SK-N-SH (cell line): ENCODE results near the gene TP53AIP1. TPM values are rescaled to one million over a fixed set of nuclear protein-coding genes. Genes with fewer than 3 reads are reported as not detected.

ENCODE experiments used
- CTCF ChIA-PET: fragments of 300-600, 350-600 bp; formaldehyde crosslinking; extraction: SDS; loops from one replicate; lab custom pipeline; 2021; lab: Yijun Ruan, JAX
- POLR2A ChIA-PET: fragments of 350-600 bp; sonication (Branson Sonifier 250); formaldehyde crosslinking; extraction: SDS; loops from one replicate; lab custom pipeline; 2020; ENCODE audit warnings: antibody characterized with exemption, inconsistent platforms; lab: Yijun Ruan, JAX
- DNase-seq: peaks from one replicate; pipeline ENCODE4 v3.0.0; 2012
- H2AFZ ChIP-seq: fragments of 200-600 bp; sonication (generic); 2 replicates; pipeline ENCODE4 v1.8.1; 2016; ENCODE audit warnings: antibody characterized with exemption, mild to moderate bottlenecking, low read depth
- H3F3A ChIP-seq: fragments of 200-600 bp; sonication (generic); replicated peaks from 2 replicates; pipeline ENCODE3; 2016; ENCODE audit warnings: antibody characterized with exemption, mild to moderate bottlenecking; ENCODE audit not compliant: insufficient read depth
- H3K27ac ChIP-seq, 2 experiments: fragments of 200-500 bp in 1 of 2; fragments of 200-600 bp in 1 of 2; sonication (Bioruptor generic) in 1 of 2; sonication (generic), shearing (Covaris generic) in 1 of 2; 2 replicates each; pipeline versions ENCODE4 v1.5.1 to v1.6.1; 2014 to 2016; ENCODE audit warnings: low read depth in 2 of 2, inconsistent platforms in 1 of 2, low read length in 1 of 2, mild to moderate bottlenecking in 1 of 2, mixed read lengths in 1 of 2
- H3K27me3 ChIP-seq: fragments of 200-600 bp; sonication (generic), shearing (Covaris generic); 2 replicates; pipeline ENCODE4 v1.6.1; 2016; ENCODE audit warnings: mixed run types; ENCODE audit not compliant: insufficient read depth
- H3K36me3 ChIP-seq, 2 experiments: fragments of 200-500 bp in 1 of 2; fragments of 200-600 bp in 1 of 2; sonication (Bioruptor generic) in 1 of 2; sonication (generic) in 1 of 2; replicated peaks in 1 of 2; 2 replicates each; pipeline versions ENCODE3 to v1.5.1; 2014 to 2016; ENCODE audit warnings: low read length in 1 of 2, mild to moderate bottlenecking in 1 of 2; ENCODE audit not compliant: insufficient read depth in 2 of 2, control insufficient read depth in 1 of 2
- H3K4me1 ChIP-seq, 2 experiments: fragments of 200-500 bp in 1 of 2; fragments of 200-600 bp in 1 of 2; sonication (Bioruptor generic) in 1 of 2; sonication (generic), shearing (Covaris generic) in 1 of 2; 2 replicates each; pipeline versions ENCODE4 v1.5.1 to v1.6.1; 2014 to 2016; ENCODE audit warnings: low read depth in 1 of 2, low read length in 1 of 2, mixed run types in 1 of 2; ENCODE audit not compliant: insufficient read depth in 2 of 2, control insufficient read depth in 1 of 2
- H3K4me2 ChIP-seq: fragments of 200-600 bp; sonication (generic), shearing (Covaris generic); 2 replicates; pipeline ENCODE4 v1.6.1; 2017; ENCODE audit warnings: mixed run types
- H3K4me3 ChIP-seq, 2 experiments: fragments of 200-500 bp in 1 of 2; fragments of 200-600 bp in 1 of 2; sonication (Bioruptor generic) in 1 of 2; sonication (generic), shearing (Covaris generic) in 1 of 2; 2 replicates each; pipeline versions ENCODE4 v1.5.1 to v1.8.1; 2014 to 2016; ENCODE audit warnings: low read depth in 2 of 2, inconsistent platforms in 1 of 2, low read length in 1 of 2, mild to moderate bottlenecking in 1 of 2, mixed read lengths in 1 of 2, moderate library complexity in 1 of 2
- H3K79me2 ChIP-seq: fragments of 200-600 bp; sonication (generic); 2 replicates; pipeline ENCODE4 v1.8.1; 2017; ENCODE audit warnings: mild to moderate bottlenecking; ENCODE audit not compliant: insufficient read depth
- H3K9ac ChIP-seq: fragments of 200-600 bp; sonication (generic); 2 replicates; pipeline ENCODE4 v1.6.1; 2017; ENCODE audit warnings: mixed run types
- H3K9me2 ChIP-seq: fragments of 200-600 bp; sonication (generic); 2 replicates; pipeline ENCODE4 v1.6.1; 2017; ENCODE audit warnings: mixed run types
- H3K9me3 ChIP-seq: fragments of 200-600 bp; sonication (generic); 2 replicates; pipeline ENCODE4 v1.6.1; 2017; ENCODE audit warnings: mixed run types, mild to moderate bottlenecking, moderate library complexity
- H4K20me1 ChIP-seq: fragments of 200-600 bp; sonication (generic); 2 replicates; pipeline ENCODE4 v1.6.1; 2017; ENCODE audit warnings: mild to moderate bottlenecking, mixed run types; ENCODE audit not compliant: insufficient read depth
- CHD2 ChIP-seq: fragments of 150-350 bp; IDR thresholded peaks from 2 replicates; pipeline ENCODE4 v1.6.1; 2018; ENCODE audit warnings: low read length; ENCODE audit not compliant: partially characterized antibody
- FOXJ3 ChIP-seq: sonication (generic); formaldehyde crosslinking; IDR thresholded peaks from 2 replicates; pipeline ENCODE4 v1.5.1; 2020; ENCODE audit warnings: mild to moderate bottlenecking, missing genetic modification reagents
- FOXM1 ChIP-seq: IDR thresholded peaks from 2 replicates; pipeline ENCODE4 v1.4.0; 2012; ENCODE audit warnings: low read depth, mild to moderate bottlenecking
- GATA2 ChIP-seq: sonication (generic); formaldehyde crosslinking; IDR thresholded peaks from 2 replicates; pipeline ENCODE4 v1.5.0; 2020; ENCODE audit warnings: mild to moderate bottlenecking, missing genetic modification reagents
- MEF2A ChIP-seq: IDR thresholded peaks from 2 replicates; pipeline ENCODE4 v1.4.0; 2012; ENCODE audit warnings: low read depth, borderline replicate concordance
- NFIC ChIP-seq: IDR thresholded peaks from 2 replicates; pipeline ENCODE4 v1.4.0; 2012; ENCODE audit warnings: borderline replicate concordance
- NRF1 ChIP-seq: IDR thresholded peaks from 2 replicates; pipeline ENCODE4 v1.6.1; 2012; ENCODE audit warnings: low read depth, mild to moderate bottlenecking, low read length
- RAD21 ChIP-seq: IDR thresholded peaks from 2 replicates; pipeline ENCODE4 v1.6.1; 2012; ENCODE audit warnings: mild to moderate bottlenecking, low read length
- RXRA ChIP-seq: IDR thresholded peaks from 2 replicates; pipeline ENCODE4 v1.4.0; 2012; ENCODE audit warnings: low read depth, mild to moderate bottlenecking, borderline replicate concordance
- SIN3A ChIP-seq: IDR thresholded peaks from 2 replicates; pipeline ENCODE4 v1.6.1; 2012; ENCODE audit warnings: low read depth, mild to moderate bottlenecking, low read length, moderate library complexity, borderline replicate concordance
- SMC3 ChIP-seq: IDR thresholded peaks from 2 replicates; pipeline ENCODE4 v1.6.1; 2012; ENCODE audit warnings: low read depth, low read length, improper control_type of control experiment
- TCF12 ChIP-seq: IDR thresholded peaks from 2 replicates; pipeline ENCODE4 v1.4.0; 2012
- TEAD4 ChIP-seq: IDR thresholded peaks from 2 replicates; pipeline ENCODE4 v1.4.0; 2012; ENCODE audit warnings: mild to moderate bottlenecking, borderline replicate concordance; ENCODE audit not compliant: insufficient read depth
- WGBS: methylation state at CpG from one replicate; pipeline ENCODE4 v1.1.6; 2017; ENCODE audit warnings: low lambda C conversion rate; 5-methylcytosine and 5-hydroxymethylcytosine counted together
- polyA plus RNA-seq, 3 experiments: library from polyadenylated mRNA; depleted of rRNA; stranded (reverse); fragments of >200 nt; gene quantifications; 2 replicates each; pipeline ENCODE4 v1.2.3, GENCODE V29; 2012
- TF ChIP-seq, protein P1 (sequence below): fragments of 200-600 bp; sonication (generic); IDR thresholded peaks from 2 replicates; pipeline ENCODE4 v1.6.1; 2017; ENCODE audit warnings: antibody characterized with exemption, mild to moderate bottlenecking, moderate library complexity
- TF ChIP-seq, protein P2 (sequence below): IDR thresholded peaks from 2 replicates; pipeline ENCODE4 v1.6.1; 2012; ENCODE audit warnings: mild to moderate bottlenecking, low read depth, low read length, moderate library complexity
- TF ChIP-seq, protein P3 (sequence below): IDR thresholded peaks from 2 replicates; pipeline ENCODE4 v1.4.0; 2012; ENCODE audit warnings: low read depth, borderline replicate concordance
- TF ChIP-seq, protein P4 (sequence below): IDR thresholded peaks from 2 replicates; pipeline ENCODE4; 2012

The TP53AIP1 gene
- polyA plus RNA-seq, 1 of the 3 experiments (the other 2 are of a cell fraction) = 0.05 TPM

- Histone ChIP-seq H3K27me3 (no peaks in the 10 kb centered on the region), H3K9me3 (no peaks in the 10 kb centered on the region), H3K9ac (no peak overlapping the region), H3K4me1 (no peaks in the 10 kb centered on the region; a peak in 1 of 4 replicates), H3K9me2 (no peaks in the 10 kb centered on the region), H2AFZ (no peak overlapping the region), H3K36me3 (no peaks in the 10 kb centered on the region), H3K4me2 (no peak overlapping the region), H3K79me2 (no peaks in the 10 kb centered on the region), H3F3A (no peaks in the 10 kb centered on the region), H3K4me3 (no peak overlapping the region; a peak in 1 of 4 replicates), H3K27ac (no peak overlapping the region), H4K20me1 (no peaks in the 10 kb centered on the region)
- POLR2A ChIA-PET = interaction anchor here (0.9 to 1.0 kb wide), 2 partner anchors 66 to 71 kb away, joined by 3 to 4 read pairs; no protein-coding TSS in a partner anchor
- DNase-seq = peak; percentile 78
- TF ChIP-seq CHD2 (no peak), RXRA (no peak), TEAD4 (no peak), NFIC (no peak), FOXM1 (no peak), SMC3 (peak; percentile 96), GATA2 (peak; percentile 38; the same call in 1 of the 2 replicates), RAD21 (peak; percentile 97)
- TF ChIP-seq, protein P1, sequence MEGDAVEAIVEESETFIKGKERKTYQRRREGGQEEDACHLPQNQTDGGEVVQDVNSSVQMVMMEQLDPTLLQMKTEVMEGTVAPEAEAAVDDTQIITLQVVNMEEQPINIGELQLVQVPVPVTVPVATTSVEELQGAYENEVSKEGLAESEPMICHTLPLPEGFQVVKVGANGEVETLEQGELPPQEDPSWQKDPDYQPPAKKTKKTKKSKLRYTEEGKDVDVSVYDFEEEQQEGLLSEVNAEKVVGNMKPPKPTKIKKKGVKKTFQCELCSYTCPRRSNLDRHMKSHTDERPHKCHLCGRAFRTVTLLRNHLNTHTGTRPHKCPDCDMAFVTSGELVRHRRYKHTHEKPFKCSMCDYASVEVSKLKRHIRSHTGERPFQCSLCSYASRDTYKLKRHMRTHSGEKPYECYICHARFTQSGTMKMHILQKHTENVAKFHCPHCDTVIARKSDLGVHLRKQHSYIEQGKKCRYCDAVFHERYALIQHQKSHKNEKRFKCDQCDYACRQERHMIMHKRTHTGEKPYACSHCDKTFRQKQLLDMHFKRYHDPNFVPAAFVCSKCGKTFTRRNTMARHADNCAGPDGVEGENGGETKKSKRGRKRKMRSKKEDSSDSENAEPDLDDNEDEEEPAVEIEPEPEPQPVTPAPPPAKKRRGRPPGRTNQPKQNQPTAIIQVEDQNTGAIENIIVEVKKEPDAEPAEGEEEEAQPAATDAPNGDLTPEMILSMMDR = peak; percentile 81
- CTCF ChIA-PET = interaction anchor here (0.6 to 34.0 kb wide), 47 partner anchors 8 to 950 kb away, joined by 3 to 872 read pairs (median 5); partner anchors contain the start of genes KCNJ5 and TP53AIP1
- 33% methylated on average over 8 of the region's 8 CpGs for WGBS
These were observed 13.9 kb upstream of the TP53AIP1 start for GRCh38 chr11:128956401-128957201.

- Histone ChIP-seq H3F3A (no peaks in the 10 kb centered on the region), H3K4me3 (no peak overlapping the region), H3K27me3 (no peaks in the 10 kb centered on the region), H3K9me3 (no peaks in the 10 kb centered on the region), H3K9ac (no peak overlapping the region), H3K36me3 (no peaks in the 10 kb centered on the region), H4K20me1 (no peaks in the 10 kb centered on the region), H2AFZ (no peak overlapping the region), H3K4me2 (no peak overlapping the region), H3K27ac (no peak overlapping the region), H3K4me1 (no peaks in the 10 kb centered on the region; a peak in 1 of 4 replicates), H3K79me2 (no peaks in the 10 kb centered on the region), H3K9me2 (no peaks in the 10 kb centered on the region)
- CTCF ChIA-PET = interaction anchor here (0.7 to 34.0 kb wide), 13 partner anchors 9 to 377 kb away, joined by 3 to 872 read pairs (median 12); partner anchors contain the start of genes KCNJ5 and TP53AIP1
- DNase-seq = no peak
- POLR2A ChIA-PET = no interaction called here
- 50% methylated on average over 3 of the region's 3 CpGs for WGBS
- no peak for TF ChIP-seq SIN3A
- TF ChIP-seq RAD21 = no peak
- no peak for TF ChIP-seq MEF2A
- TF ChIP-seq, protein P2, sequence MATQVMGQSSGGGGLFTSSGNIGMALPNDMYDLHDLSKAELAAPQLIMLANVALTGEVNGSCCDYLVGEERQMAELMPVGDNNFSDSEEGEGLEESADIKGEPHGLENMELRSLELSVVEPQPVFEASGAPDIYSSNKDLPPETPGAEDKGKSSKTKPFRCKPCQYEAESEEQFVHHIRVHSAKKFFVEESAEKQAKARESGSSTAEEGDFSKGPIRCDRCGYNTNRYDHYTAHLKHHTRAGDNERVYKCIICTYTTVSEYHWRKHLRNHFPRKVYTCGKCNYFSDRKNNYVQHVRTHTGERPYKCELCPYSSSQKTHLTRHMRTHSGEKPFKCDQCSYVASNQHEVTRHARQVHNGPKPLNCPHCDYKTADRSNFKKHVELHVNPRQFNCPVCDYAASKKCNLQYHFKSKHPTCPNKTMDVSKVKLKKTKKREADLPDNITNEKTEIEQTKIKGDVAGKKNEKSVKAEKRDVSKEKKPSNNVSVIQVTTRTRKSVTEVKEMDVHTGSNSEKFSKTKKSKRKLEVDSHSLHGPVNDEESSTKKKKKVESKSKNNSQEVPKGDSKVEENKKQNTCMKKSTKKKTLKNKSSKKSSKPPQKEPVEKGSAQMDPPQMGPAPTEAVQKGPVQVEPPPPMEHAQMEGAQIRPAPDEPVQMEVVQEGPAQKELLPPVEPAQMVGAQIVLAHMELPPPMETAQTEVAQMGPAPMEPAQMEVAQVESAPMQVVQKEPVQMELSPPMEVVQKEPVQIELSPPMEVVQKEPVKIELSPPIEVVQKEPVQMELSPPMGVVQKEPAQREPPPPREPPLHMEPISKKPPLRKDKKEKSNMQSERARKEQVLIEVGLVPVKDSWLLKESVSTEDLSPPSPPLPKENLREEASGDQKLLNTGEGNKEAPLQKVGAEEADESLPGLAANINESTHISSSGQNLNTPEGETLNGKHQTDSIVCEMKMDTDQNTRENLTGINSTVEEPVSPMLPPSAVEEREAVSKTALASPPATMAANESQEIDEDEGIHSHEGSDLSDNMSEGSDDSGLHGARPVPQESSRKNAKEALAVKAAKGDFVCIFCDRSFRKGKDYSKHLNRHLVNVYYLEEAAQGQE = no peak
- no peak for TF ChIP-seq FOXM1
- no peak for TF ChIP-seq FOXJ3
- TF ChIP-seq, protein P3, sequence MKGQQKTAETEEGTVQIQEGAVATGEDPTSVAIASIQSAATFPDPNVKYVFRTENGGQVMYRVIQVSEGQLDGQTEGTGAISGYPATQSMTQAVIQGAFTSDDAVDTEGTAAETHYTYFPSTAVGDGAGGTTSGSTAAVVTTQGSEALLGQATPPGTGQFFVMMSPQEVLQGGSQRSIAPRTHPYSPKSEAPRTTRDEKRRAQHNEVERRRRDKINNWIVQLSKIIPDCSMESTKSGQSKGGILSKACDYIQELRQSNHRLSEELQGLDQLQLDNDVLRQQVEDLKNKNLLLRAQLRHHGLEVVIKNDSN = no peak
- no peak for TF ChIP-seq TCF12
- no peak for TF ChIP-seq NRF1
- TF ChIP-seq, protein P4, sequence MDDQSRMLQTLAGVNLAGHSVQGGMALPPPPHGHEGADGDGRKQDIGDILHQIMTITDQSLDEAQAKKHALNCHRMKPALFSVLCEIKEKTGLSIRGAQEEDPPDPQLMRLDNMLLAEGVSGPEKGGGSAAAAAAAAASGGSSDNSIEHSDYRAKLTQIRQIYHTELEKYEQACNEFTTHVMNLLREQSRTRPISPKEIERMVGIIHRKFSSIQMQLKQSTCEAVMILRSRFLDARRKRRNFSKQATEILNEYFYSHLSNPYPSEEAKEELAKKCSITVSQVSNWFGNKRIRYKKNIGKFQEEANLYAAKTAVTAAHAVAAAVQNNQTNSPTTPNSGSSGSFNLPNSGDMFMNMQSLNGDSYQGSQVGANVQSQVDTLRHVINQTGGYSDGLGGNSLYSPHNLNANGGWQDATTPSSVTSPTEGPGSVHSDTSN = no peak
- no peak for TF ChIP-seq CHD2
These were observed 13.0 kb upstream of the TP53AIP1 start for GRCh38 chr11:128955636-128956035.
